Measurements from ENCODE around the gene TCN1.
"Not testable (repeated sequence)": the region's sequence is repeated elsewhere in the genome, so short reads cannot be mapped to it uniquely, and the experiment has no call there.

The TCN1 gene

DNA sequence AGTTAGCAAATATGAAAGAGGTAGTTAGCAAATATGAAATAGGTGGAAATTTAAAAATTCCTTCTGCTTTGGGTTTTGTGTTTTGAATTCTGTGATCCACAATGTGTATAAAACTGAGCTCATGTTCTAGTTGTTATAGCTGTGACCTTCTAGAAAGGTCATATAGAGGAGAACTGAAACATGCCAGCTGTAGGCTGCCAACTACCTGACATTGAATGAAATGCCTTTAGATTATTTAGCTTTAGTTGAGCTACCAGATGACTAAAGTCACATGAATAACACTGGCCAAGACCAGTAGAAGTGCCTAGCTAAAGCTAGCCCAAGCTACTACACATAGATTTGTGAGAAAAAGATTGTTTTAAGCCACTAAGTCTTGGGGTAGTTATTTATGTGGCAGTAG is 5.8 kb upstream of the TCN1 start:
- Mint-ChIP-seq H3K27ac (no peak overlapping the region), H3K9me3 (peaks cover 19% of the 10 kb centered on the region), H3K27me3 (peaks cover 41% of the 10 kb centered on the region), H3K4me1 (no peaks in the 10 kb centered on the region), H3K4me3 (no peak overlapping the region), H3K36me3 (no peaks in the 10 kb centered on the region)
- ATAC-seq = no peak

DNA sequence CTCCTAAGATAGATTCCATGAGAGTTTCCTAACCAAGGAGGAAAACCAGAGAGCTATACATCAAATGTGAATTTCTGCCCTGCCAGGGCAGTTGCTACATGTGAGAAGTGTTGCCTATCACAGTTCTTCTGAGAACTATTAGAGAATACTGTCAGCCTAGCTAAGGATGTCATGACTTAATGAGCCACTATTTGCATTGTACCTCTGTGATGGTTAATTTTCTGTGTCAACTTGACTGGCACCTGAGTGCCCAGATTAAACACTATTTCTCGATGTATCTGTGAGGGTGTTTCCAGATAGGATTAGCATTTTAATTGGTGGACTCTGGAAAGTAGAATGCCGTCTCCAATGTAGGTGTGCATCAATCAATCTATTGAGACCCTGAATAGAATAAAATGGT is 1.7 kb upstream of the TCN1 start:
- Mint-ChIP-seq H3K27ac (no peak overlapping the region), H3K4me3 (no peak overlapping the region), H3K9me3 (peaks cover 20% of the 10 kb centered on the region), H3K4me1 (no peaks in the 10 kb centered on the region), H3K27me3 (peaks cover 9% of the 10 kb centered on the region), H3K36me3 (no peaks in the 10 kb centered on the region)
- ATAC-seq = no peak

- ATAC-seq = no peak
- Mint-ChIP-seq H3K27me3 (peaks cover 17% of the 10 kb centered on the region), H3K27ac (no peak overlapping the region), H3K4me1 (no peaks in the 10 kb centered on the region), H3K36me3 (no peaks in the 10 kb centered on the region), H3K4me3 (no peak overlapping the region), H3K9me3 (peaks cover 20% of the 10 kb centered on the region)
These were observed 549 bp upstream of the TCN1 start for GRCh38 chr11:59866836-59867235.

DNA sequence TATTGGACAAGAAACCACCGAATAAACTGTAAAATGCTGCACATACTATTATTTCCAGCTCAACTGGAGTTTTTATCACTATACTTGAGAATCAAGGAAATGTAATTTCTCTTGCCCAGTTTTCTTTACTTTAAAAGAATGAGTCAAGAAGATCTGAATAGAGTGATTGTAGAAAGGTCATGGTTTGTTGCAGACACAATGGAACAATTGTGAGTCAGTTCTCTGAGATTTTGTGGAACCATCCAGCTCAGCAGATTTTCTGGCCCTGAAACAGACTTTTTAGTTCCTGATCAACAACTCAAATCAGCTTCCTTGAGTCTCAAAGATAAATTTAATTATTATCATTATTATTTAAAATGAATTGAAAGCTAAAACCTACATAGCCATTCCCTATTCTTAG is 1.3 kb downstream of the TCN1 start:
- no peak overlapping the region for H3K4me3 Mint-ChIP-seq
- no peak overlapping the region for H3K27ac Mint-ChIP-seq
- H3K27me3 Mint-ChIP-seq = peaks cover 19% of the 10 kb centered on the region
- H3K36me3 Mint-ChIP-seq = no peaks in the 10 kb centered on the region
- ATAC-seq = no peak
- no peaks in the 10 kb centered on the region for H3K4me1 Mint-ChIP-seq
- peaks cover 6% of the 10 kb centered on the region for H3K9me3 Mint-ChIP-seq

DNA sequence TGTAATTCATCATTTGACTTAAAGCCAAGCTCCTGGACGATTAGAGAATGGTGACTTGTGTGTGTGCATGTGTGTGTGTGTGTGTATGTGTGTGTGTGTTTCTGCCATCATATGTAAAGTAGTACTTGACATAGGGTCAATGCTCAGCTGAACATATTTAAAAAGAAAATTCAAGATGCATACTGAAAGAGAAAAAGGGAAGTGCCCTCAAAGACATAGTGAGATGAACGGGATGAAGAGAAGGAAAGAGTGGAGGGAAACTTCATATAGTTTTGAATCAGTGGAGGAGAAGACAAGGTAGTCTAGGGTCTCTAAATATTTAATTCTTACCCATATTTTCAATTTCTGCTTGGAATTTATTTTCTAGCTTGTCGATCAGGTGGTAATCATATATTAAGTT is 4.0 kb downstream of the TCN1 start:
- no peak overlapping the region for H3K27ac Mint-ChIP-seq
- no peaks in the 10 kb centered on the region for H3K36me3 Mint-ChIP-seq
- H3K4me3 Mint-ChIP-seq = no peak overlapping the region
- H3K27me3 Mint-ChIP-seq = peaks cover 24% of the 10 kb centered on the region
- no peaks in the 10 kb centered on the region for H3K4me1 Mint-ChIP-seq
- H3K9me3 Mint-ChIP-seq = peaks cover 4% of the 10 kb centered on the region
- no peak for ATAC-seq

DNA sequence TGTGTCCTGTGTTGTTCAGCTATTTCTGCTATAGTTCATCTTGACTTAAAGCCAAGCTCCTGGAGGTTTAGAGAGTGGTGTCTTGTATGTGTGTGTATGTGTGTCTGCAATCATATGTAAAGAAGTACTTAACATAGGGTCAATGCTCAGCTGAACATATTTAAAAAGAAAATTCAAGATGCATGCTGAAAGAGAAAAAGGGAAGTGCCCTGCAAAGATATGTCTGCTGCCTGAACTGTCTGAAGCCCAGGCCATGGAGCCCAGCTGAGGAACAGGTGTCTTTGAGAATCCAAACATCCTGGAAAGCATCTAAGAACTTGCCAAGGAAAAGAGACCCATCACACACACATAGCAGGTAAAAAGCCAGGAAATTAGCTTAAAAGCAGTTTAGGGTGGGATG is 6.6 kb downstream of the TCN1 start:
- Mint-ChIP-seq H3K4me1 (no peaks in the 10 kb centered on the region), H3K27me3 (peaks cover 40% of the 10 kb centered on the region), H3K27ac (no peak overlapping the region), H3K36me3 (no peaks in the 10 kb centered on the region), H3K9me3 (no peaks in the 10 kb centered on the region), H3K4me3 (no peak overlapping the region)
- no peak for ATAC-seq

GRCh38 chr11:59857439-59858434 is 8.6 kb downstream of the TCN1 start:
- no peak overlapping the region for H3K4me3 Mint-ChIP-seq
- H3K4me1 Mint-ChIP-seq = no peaks in the 10 kb centered on the region
- no peak overlapping the region for H3K27ac Mint-ChIP-seq
- H3K9me3 Mint-ChIP-seq = no peaks in the 10 kb centered on the region
- ATAC-seq = no peak
- no peaks in the 10 kb centered on the region for H3K36me3 Mint-ChIP-seq
- peaks cover 44% of the 10 kb centered on the region for H3K27me3 Mint-ChIP-seq

DNA sequence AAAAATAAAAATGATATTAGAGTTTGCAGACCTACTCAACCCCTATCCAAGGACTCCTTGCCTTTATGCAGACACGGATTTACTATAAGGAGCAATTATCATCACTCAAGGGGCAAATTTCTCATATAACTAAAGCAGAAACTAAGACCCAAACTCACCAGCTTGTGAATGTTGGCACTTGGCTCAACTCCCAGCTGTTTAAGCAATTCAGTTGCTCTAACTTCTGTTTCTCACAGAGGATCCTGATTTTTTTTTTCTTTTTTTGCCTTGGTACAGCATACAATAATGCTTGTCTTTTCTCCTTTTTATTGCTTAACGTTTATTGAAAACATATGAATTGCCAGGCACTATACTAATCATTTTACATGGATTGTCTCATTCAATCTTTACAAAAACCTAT is 11.4 kb downstream of the TCN1 start:
- Mint-ChIP-seq H3K4me3 (no peak overlapping the region), H3K36me3 (no peaks in the 10 kb centered on the region), H3K27me3 (peaks cover 36% of the 10 kb centered on the region), H3K27ac (no peak overlapping the region), H3K9me3 (peaks cover 5% of the 10 kb centered on the region), H3K4me1 (no peaks in the 10 kb centered on the region)
- no peak for ATAC-seq

GRCh38 chr11:59851416-59851815 is 14.9 kb downstream of the TCN1 start:
- H3K27ac Mint-ChIP-seq, H3K4me3 Mint-ChIP-seq, ATAC-seq, H3K9me3 Mint-ChIP-seq, H3K4me1 Mint-ChIP-seq, H3K36me3 Mint-ChIP-seq: not testable (repeated sequence)
- peaks cover 28% of the 10 kb centered on the region for H3K27me3 Mint-ChIP-seq

DNA sequence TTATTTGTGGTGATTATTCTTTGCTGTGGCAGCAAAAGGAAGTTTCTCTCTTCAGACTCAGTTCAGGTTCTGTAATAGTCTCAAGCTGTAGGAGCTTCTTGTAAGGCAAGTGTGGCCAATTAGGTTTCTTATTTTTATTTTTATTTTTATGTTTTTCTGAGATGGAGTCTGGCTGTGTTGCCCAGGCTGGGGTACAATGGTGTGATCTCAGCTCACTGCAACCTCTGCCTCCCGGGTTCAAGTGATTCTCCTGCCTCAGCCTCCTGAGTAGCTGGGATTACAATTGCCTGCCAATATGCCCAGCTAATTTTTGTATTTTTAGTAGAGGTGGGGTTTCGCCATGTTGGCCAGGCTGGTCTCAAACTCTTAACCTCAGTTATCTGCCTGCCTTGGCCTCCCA is 16.7 kb downstream of the TCN1 start:
- peaks cover 14% of the 10 kb centered on the region for H3K27me3 Mint-ChIP-seq
- H3K27ac Mint-ChIP-seq, H3K4me3 Mint-ChIP-seq, H3K9me3 Mint-ChIP-seq, H3K4me1 Mint-ChIP-seq, ATAC-seq, H3K36me3 Mint-ChIP-seq: not testable (repeated sequence)

- no peaks in the 10 kb centered on the region for H3K36me3 Mint-ChIP-seq
- peaks cover 12% of the 10 kb centered on the region for H3K27me3 Mint-ChIP-seq
- no peaks in the 10 kb centered on the region for H3K4me1 Mint-ChIP-seq
- H3K27ac Mint-ChIP-seq = no peak overlapping the region
- H3K9me3 Mint-ChIP-seq = peaks cover 5% of the 10 kb centered on the region
- ATAC-seq = no peak
- no peak overlapping the region for H3K4me3 Mint-ChIP-seq
These were observed 17.2 kb downstream of the TCN1 start for GRCh38 chr11:59849129-59849528.

GRCh38 chr11:59848439-59848838 is 17.8 kb downstream of the TCN1 start:
- H3K27me3 Mint-ChIP-seq = peaks cover 12% of the 10 kb centered on the region
- ATAC-seq, H3K4me3 Mint-ChIP-seq, H3K4me1 Mint-ChIP-seq, H3K36me3 Mint-ChIP-seq, H3K9me3 Mint-ChIP-seq, H3K27ac Mint-ChIP-seq: not testable (repeated sequence)

- Mint-ChIP-seq H3K36me3 (no peaks in the 10 kb centered on the region), H3K9me3 (peaks cover 5% of the 10 kb centered on the region), H3K27me3 (peaks cover 14% of the 10 kb centered on the region), H3K27ac (no peak overlapping the region), H3K4me3 (no peak overlapping the region), H3K4me1 (no peaks in the 10 kb centered on the region)
- ATAC-seq = no peak
These were observed 18.7 kb downstream of the TCN1 start for GRCh38 chr11:59847626-59848025.

DNA sequence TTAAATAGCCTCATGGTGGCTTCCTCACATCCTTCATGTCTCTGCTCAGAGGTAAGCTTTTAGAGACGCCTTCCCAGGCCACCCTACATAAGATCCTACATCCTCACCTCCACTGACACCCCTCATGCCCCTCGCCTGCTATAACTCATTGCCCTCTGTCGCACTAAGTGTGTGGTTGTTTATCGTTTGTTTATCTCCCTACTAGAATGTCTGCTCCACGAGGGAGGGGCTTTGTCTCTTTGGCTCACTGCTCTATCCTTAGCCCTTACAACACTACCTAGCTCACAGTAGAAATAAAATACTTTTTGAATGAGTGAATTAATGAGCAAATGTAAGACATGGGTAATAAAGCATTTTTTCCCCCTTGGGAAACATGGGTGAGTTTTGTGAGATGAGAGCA is 19.7 kb downstream of the TCN1 start:
- H3K4me3 Mint-ChIP-seq = no peak overlapping the region

DNA sequence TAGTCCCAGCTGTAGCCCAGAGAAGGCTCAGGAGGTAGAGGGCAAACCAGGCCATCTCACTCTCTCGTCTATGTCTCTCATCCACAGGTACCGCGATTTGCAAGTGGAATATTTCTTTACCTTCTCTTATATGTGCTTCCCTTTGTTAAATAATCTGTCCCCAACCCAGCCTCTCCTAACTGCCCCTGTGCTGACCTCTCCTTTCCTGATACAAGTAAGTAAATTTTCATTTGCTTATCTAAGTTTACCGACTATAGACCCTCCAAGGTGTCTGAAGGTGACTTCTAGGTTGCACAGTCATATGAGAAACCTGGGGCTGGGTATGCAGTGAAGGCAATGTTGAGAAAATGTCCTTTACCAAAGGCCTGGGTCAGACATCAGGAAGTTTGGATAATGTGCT is 20.9 kb downstream of the TCN1 start, which contains the start of gene CBLIF:
CBLIF (minus strand) TSS at position 101 of the 400 bp plus-strand sequence; CDS start at position 55, 46 bp downstream.
- ATAC-seq = no peak
- Mint-ChIP-seq H3K27ac (no peak within 1 kb of the TSS), H3K4me3 (no peak within 1 kb of the TSS), H3K27me3 (peaks cover 16% of the 10 kb centered on the region), H3K36me3 (no peaks in the 10 kb centered on the region), H3K9me3 (no peaks in the 10 kb centered on the region), H3K4me1 (no peaks in the 10 kb centered on the region)

More for the DNA sequence above, 19.7 kb downstream of the TCN1 start:
- no peak for ATAC-seq
- Mint-ChIP-seq H3K4me1 (no peaks in the 10 kb centered on the region), H3K36me3 (no peaks in the 10 kb centered on the region), H3K27me3 (peaks cover 14% of the 10 kb centered on the region), H3K9me3 (peaks cover 5% of the 10 kb centered on the region), H3K27ac (no peak overlapping the region)

- peaks cover 34% of the 10 kb centered on the region for H3K27me3 Mint-ChIP-seq
- no peaks in the 10 kb centered on the region for H3K36me3 Mint-ChIP-seq
- H3K4me1 Mint-ChIP-seq = no peaks in the 10 kb centered on the region
- no peak overlapping the region for H3K4me3 Mint-ChIP-seq
- no peak for ATAC-seq
- no peaks in the 10 kb centered on the region for H3K9me3 Mint-ChIP-seq
- H3K27ac Mint-ChIP-seq = no peak overlapping the region
These were observed 24.0 kb downstream of the TCN1 start for GRCh38 chr11:59842316-59842715.
